Panc1 (cell line): ENCODE results near the gene PIP4K2A. TPM values are rescaled to one million over a fixed set of nuclear protein-coding genes. Genes with fewer than 3 reads are reported as not detected.

Experiments
- ATAC-seq: fragments of 200-7000 bp; cut with Tn5 transposase; 2 replicates; pipeline ENCODE4 v1.9.1; 2020; ENCODE audit warnings: mild to moderate bottlenecking, moderate library complexity
- BruUV-seq: library from RNA; stranded (reverse); fragments of 400-500 nt; replicated peaks from 2 replicates; lab custom pipeline; 2021; lab: Mats Ljungman, UMichigan
- CTCF ChIA-PET: fragments of 300-600 bp; sonication (Branson Sonifier 250); formaldehyde crosslinking; loops from one replicate; lab custom pipeline; 2022; ENCODE audit warnings: antibody characterized with exemption; lab: Charles Lee
- POLR2A ChIA-PET: fragments of 300-600 bp; sonication (Branson Sonifier 250); formaldehyde crosslinking; loops from one replicate; lab custom pipeline; 2022; ENCODE audit warnings: antibody characterized with exemption; lab: Charles Lee
- DNase-seq: peaks from one replicate; pipeline ENCODE4 v3.0.0-alpha.2; 2010; ENCODE audit warnings: low read depth, low spot score
- H3K27ac ChIP-seq: 2 replicates; pipeline ENCODE4 v1.5.1; 2011; ENCODE audit warnings: mild to moderate bottlenecking, low read length, inconsistent platforms
- H3K27me3 ChIP-seq: fragments of 200-500 bp; sonication (Bioruptor generic); 2 replicates; pipeline ENCODE4 v1.6.0; 2014; ENCODE audit warnings: low read length, inconsistent platforms; ENCODE audit not compliant: control insufficient read depth, insufficient read depth
- H3K36me3 ChIP-seq: fragments of 200-500 bp; sonication (Bioruptor generic); 2 replicates; pipeline ENCODE4 v1.5.1; 2014; ENCODE audit warnings: inconsistent platforms, mild to moderate bottlenecking, low read length, moderate library complexity; ENCODE audit not compliant: control insufficient read depth, insufficient read depth
- H3K4me1 ChIP-seq: 2 replicates; pipeline ENCODE4 v1.5.1; 2011; ENCODE audit warnings: inconsistent platforms, mild to moderate bottlenecking, low read length, moderate library complexity; ENCODE audit not compliant: control insufficient read depth, insufficient read depth
- H3K4me3 ChIP-seq, 2 experiments: 2 replicates each; pipeline ENCODE4 v1.5.1; 2011 to 2012; ENCODE audit warnings: low read depth in 2 of 2, low read length in 2 of 2, mild to moderate bottlenecking in 2 of 2, inconsistent platforms in 1 of 2, moderate library complexity in 1 of 2
- H3K9me3 ChIP-seq: fragments of 200-500 bp; sonication (Bioruptor generic); 2 replicates; pipeline ENCODE4 v1.5.1; 2014; ENCODE audit warnings: low read depth, mild to moderate bottlenecking, inconsistent platforms, low read length, moderate library complexity; ENCODE audit not compliant: control insufficient read depth, insufficient read depth
- POLR2AphosphoS5 ChIP-seq: IDR thresholded peaks from 2 replicates; pipeline ENCODE4 v1.6.1; 2012; ENCODE audit warnings: mild to moderate bottlenecking, low read depth, low read length, moderate library complexity
- SIN3A ChIP-seq: IDR thresholded peaks from 2 replicates; pipeline ENCODE4 v1.6.1; 2012; ENCODE audit warnings: low read depth, mild to moderate bottlenecking, low read length, moderate library complexity, borderline replicate concordance; ENCODE audit not compliant: insufficient read depth
- in situ Hi-C: cut with HindIII; loops from 2 replicates; pipeline ENCODE4 v1.10.0; 2016; ENCODE audit warnings: low sequenced_read_pairs, low pct_unique_long_range_greater_than_20kb
- intact Hi-C: fragments of 100-400 bp; cut with micrococcal nuclease; formaldehyde crosslinking; loops from one replicate; pipeline ENCODE4 v1.10.0; 2022; ENCODE audit not compliant: unreplicated experiment
- total RNA-seq: library from RNA; stranded (reverse); gene quantifications from one replicate; pipeline ENCODE4 v1.2.1, GENCODE V29; 2021; ENCODE audit not compliant: unreplicated experiment
- TF ChIP-seq, protein P1 (sequence below): fragments of 450-650 bp; IDR thresholded peaks from 2 replicates; pipeline ENCODE4 v1.5.1; 2017; ENCODE audit warnings: mild to moderate bottlenecking
- TF ChIP-seq, protein P2 (sequence below), 2 experiments: IDR thresholded peaks; 2 replicates each; pipeline ENCODE4 v1.6.1; 2011 to 2012; ENCODE audit warnings: low read depth in 2 of 2, control low read depth in 1 of 2, low read length in 1 of 2, mild to moderate bottlenecking in 1 of 2, moderate library complexity in 1 of 2; ENCODE audit not compliant: insufficient read depth in 1 of 2

Gene PIP4K2A
- total RNA-seq, 1 experiment from 2014 or later, result 25.2 TPM

DNA sequence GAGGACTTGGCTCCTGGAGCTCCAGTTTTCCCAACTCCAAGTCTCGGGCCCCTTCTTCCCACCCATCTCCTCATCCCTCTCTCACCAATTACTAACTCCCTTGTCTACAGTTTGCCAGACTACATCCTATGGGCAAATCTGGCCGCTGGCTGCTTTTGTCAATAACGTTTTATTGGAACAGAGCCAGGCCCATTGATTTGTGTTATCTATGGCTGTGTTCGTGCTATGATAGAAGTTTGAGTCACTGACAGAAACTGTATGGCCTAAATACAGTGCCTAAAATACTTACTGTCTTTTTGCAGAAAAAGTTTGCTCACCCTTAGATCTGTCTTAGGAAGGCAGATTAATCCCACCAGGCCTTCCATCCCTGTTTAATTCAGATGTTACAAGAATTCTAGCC lies 71.3 kb downstream of the PIP4K2A start:
- no TSS peak for BruUV-seq
- Histone ChIP-seq H3K27me3 (no peaks in the 10 kb centered on the region), H3K4me3 (no peak overlapping the region), H3K36me3 (no peaks in the 10 kb centered on the region), H3K4me1 (no peaks in the 10 kb centered on the region; the same call in 1 of the 2 replicates), H3K9me3 (no peaks in the 10 kb centered on the region), H3K27ac (no peak overlapping the region)
- TF ChIP-seq, protein P1, sequence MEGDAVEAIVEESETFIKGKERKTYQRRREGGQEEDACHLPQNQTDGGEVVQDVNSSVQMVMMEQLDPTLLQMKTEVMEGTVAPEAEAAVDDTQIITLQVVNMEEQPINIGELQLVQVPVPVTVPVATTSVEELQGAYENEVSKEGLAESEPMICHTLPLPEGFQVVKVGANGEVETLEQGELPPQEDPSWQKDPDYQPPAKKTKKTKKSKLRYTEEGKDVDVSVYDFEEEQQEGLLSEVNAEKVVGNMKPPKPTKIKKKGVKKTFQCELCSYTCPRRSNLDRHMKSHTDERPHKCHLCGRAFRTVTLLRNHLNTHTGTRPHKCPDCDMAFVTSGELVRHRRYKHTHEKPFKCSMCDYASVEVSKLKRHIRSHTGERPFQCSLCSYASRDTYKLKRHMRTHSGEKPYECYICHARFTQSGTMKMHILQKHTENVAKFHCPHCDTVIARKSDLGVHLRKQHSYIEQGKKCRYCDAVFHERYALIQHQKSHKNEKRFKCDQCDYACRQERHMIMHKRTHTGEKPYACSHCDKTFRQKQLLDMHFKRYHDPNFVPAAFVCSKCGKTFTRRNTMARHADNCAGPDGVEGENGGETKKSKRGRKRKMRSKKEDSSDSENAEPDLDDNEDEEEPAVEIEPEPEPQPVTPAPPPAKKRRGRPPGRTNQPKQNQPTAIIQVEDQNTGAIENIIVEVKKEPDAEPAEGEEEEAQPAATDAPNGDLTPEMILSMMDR, result no peak
- TF ChIP-seq POLR2AphosphoS5, result no peak
- ChIA-PET CTCF (no interaction called here), POLR2A (no interaction called here)
- intact Hi-C loops (no loop called here), in situ Hi-C loops (no loop called here)
- DNase-seq (no peak), ATAC-seq (no peak)

DNA sequence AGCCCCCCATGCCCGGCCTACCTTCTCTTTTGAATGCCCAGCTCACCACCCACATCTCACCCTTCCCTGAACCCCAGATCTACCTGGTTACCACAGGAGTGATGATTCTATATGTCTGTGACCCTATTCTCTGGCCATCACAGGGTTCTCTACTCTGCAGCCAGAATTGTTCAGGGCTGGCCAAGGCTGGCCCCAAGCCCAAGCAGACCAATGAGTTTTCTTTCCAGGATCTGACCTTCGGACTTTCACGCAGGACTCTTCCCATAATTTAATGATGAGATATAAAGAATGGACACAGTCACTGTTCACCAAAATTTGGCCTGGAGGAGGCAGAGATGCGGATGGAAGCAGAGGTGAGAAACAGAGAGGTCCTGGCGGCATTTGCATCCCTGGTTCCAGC lies 72.6 kb downstream of the PIP4K2A start:
- no peak overlapping the region for H3K27ac ChIP-seq

More for the DNA sequence above, 72.6 kb downstream of the PIP4K2A start:
- H3K9me3 ChIP-seq, result no peaks in the 10 kb centered on the region
- H3K4me3 ChIP-seq, result no peak overlapping the region
- TF ChIP-seq, protein P2, sequence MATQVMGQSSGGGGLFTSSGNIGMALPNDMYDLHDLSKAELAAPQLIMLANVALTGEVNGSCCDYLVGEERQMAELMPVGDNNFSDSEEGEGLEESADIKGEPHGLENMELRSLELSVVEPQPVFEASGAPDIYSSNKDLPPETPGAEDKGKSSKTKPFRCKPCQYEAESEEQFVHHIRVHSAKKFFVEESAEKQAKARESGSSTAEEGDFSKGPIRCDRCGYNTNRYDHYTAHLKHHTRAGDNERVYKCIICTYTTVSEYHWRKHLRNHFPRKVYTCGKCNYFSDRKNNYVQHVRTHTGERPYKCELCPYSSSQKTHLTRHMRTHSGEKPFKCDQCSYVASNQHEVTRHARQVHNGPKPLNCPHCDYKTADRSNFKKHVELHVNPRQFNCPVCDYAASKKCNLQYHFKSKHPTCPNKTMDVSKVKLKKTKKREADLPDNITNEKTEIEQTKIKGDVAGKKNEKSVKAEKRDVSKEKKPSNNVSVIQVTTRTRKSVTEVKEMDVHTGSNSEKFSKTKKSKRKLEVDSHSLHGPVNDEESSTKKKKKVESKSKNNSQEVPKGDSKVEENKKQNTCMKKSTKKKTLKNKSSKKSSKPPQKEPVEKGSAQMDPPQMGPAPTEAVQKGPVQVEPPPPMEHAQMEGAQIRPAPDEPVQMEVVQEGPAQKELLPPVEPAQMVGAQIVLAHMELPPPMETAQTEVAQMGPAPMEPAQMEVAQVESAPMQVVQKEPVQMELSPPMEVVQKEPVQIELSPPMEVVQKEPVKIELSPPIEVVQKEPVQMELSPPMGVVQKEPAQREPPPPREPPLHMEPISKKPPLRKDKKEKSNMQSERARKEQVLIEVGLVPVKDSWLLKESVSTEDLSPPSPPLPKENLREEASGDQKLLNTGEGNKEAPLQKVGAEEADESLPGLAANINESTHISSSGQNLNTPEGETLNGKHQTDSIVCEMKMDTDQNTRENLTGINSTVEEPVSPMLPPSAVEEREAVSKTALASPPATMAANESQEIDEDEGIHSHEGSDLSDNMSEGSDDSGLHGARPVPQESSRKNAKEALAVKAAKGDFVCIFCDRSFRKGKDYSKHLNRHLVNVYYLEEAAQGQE (IDR thresholded peaks at IDR 0.05; ENCODE audit: insufficient read depth in 1 of 2, low read depth in 2 of 2, low read length in 1 of 2), result no peak
- no peak for TF ChIP-seq POLR2AphosphoS5
- TF ChIP-seq, protein P1, result no peak
- TF ChIP-seq SIN3A, result no peak
- no peak for DNase-seq
- intact Hi-C loops (no loop called here), in situ Hi-C loops (no loop called here)
- H3K27me3 ChIP-seq, result no peaks in the 10 kb centered on the region
- H3K4me1 ChIP-seq, result no peaks in the 10 kb centered on the region
- no peak for ATAC-seq
- ChIA-PET POLR2A (no interaction called here), CTCF (no interaction called here)
- no peaks in the 10 kb centered on the region for H3K36me3 ChIP-seq
- no TSS peak for BruUV-seq
